Measurements from ENCODE around the gene NSMCE1. TPM values are rescaled to one million over a fixed set of nuclear protein-coding genes. Genes with fewer than 3 reads are reported as not detected.
A peak's percentile ranks its signal among the peaks of the same experiment; 100 is the strongest.
"Not testable (repeated sequence)": the region's sequence is repeated elsewhere in the genome, so short reads cannot be mapped to it uniquely, and the experiment has no call there.

Gene NSMCE1
- total and polyA plus RNA-seq, 7 experiments from 2014 or later: 45.5 to 220 (median 71.7) TPM

DNA sequence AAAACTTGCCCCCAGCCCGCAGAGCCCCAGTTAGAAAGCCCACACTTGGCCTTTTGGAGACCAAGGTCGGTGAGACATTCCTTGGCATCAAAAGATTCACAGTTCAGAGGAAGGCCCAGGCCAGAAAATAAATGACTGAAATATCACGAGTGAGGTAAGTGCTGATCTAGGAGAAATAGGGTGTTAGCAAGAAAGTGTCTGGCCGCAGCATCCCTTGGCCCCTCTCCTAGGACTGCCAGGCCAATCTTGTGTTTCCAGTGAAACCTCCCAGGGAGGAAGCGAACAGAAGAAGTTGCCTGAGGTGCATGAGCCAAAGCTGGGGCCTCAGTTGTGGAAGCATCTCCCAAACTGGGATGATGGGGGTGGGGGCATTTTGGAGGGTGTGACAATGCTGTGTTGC, 22.5 kb upstream of the NSMCE1 start:
- Histone ChIP-seq H3K4me3 (ENCODE audit: low read length) (no peak overlapping the region), H3K9me3 (ENCODE audit: control insufficient read depth in 2 of 3, low read length in 3 of 3) (no peaks in the 10 kb centered on the region), H3K4me1 (ENCODE audit: control insufficient read depth in 2 of 2, insufficient read depth in 2 of 2, low read length in 2 of 2) (peaks cover 0 to 30% of the 10 kb centered on the region in 2 donors), H3K27ac (ENCODE audit: low read depth, low read length) (no peak overlapping the region), H3K36me3 (ENCODE audit: control insufficient read depth in 2 of 3, insufficient read depth in 3 of 3, low read length in 3 of 3) (no peaks in the 10 kb centered on the region), H3K27me3 (ENCODE audit: control insufficient read depth in 2 of 2, insufficient read depth in 2 of 2, low read length in 2 of 2) (no peaks in the 10 kb centered on the region)
- Mint-ChIP-seq H3K27ac (peak overlapping the region; percentile 4 to 92 (median 76)), H3K9me3 (peaks cover 0 to 4% (median 0%) of the 10 kb centered on the region in 11 donors), H3K27me3 (no peaks in the 10 kb centered on the region), H3K4me3 (peak overlapping the region in 3 of 10 donors; percentile 29 to 61 (median 54)), H3K36me3 (peaks cover 0 to 27% (median 6%) of the 10 kb centered on the region in 5 donors), H3K4me1 (peaks cover 21 to 54% (median 49%) of the 10 kb centered on the region in 7 donors)
- ChIA-PET POLR2A (interaction anchor here (1.2 to 2.0 kb wide), 2 partner anchors 10 to 25 kb away, joined by 3 to 5 read pairs; no protein-coding TSS in a partner anchor), CTCF (no interaction called here)
- DNase-seq (no peak), ATAC-seq (no peak)
- intact Hi-C loops (cut with micrococcal nuclease): no loop called here

DNA sequence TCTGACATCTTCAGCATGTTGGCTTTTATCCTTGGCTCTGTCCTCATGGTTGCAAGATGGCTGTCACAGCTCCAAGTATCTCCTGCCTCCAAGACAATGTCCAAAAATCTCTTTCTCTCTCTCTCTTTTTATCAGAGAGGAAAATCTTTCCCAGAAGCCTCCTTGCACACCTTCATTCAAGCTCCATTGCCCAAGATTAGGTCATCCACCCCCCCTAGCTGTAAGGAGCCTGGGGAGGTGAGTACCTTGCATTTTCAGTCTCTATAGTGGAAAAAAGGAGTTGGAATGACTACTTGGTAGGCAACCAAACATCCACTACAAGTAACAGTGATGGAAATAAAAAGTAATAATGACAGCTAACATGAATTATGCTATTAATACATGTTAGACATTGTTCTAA, 22.0 kb upstream of the NSMCE1 start:
- ChIA-PET POLR2A (interaction anchor here (1.0 to 2.0 kb wide), 3 partner anchors 9 to 25 kb away, joined by 5 to 6 read pairs (median 5); no protein-coding TSS in a partner anchor), CTCF (interaction anchor here (0.6 to 1.0 kb wide), 2 partner anchors 9 to 111 kb away, joined by 3 to 5 read pairs; no protein-coding TSS in a partner anchor)
- Mint-ChIP-seq H3K9me3 (peaks cover 0 to 4% (median 0%) of the 10 kb centered on the region in 11 donors), H3K4me1 (peaks cover 24 to 57% (median 51%) of the 10 kb centered on the region in 7 donors), H3K36me3 (peaks cover 0 to 32% (median 6%) of the 10 kb centered on the region in 5 donors), H3K27ac (peak overlapping the region; percentile 44 to 96 (median 82)), H3K27me3 (no peaks in the 10 kb centered on the region), H3K4me3 (peak overlapping the region in 3 of 10 donors; percentile 40 to 70 (median 61))
- ATAC-seq (no peak), DNase-seq (no peak)
- Histone ChIP-seq H3K36me3 (ENCODE audit: control insufficient read depth in 2 of 3, insufficient read depth in 3 of 3, low read length in 3 of 3) (no peaks in the 10 kb centered on the region), H3K4me3 (ENCODE audit: low read length) (no peak overlapping the region), H3K27ac (ENCODE audit: low read depth, low read length) (peak overlapping the region; percentile 43), H3K9me3 (ENCODE audit: control insufficient read depth in 2 of 3, low read length in 3 of 3) (no peaks in the 10 kb centered on the region), H3K4me1 (ENCODE audit: control insufficient read depth in 2 of 2, insufficient read depth in 2 of 2, low read length in 2 of 2) (peaks cover 0 to 30% of the 10 kb centered on the region in 2 donors), H3K27me3 (ENCODE audit: control insufficient read depth in 2 of 2, insufficient read depth in 2 of 2, low read length in 2 of 2) (no peaks in the 10 kb centered on the region)
- intact Hi-C loops (cut with micrococcal nuclease): no loop called here

DNA sequence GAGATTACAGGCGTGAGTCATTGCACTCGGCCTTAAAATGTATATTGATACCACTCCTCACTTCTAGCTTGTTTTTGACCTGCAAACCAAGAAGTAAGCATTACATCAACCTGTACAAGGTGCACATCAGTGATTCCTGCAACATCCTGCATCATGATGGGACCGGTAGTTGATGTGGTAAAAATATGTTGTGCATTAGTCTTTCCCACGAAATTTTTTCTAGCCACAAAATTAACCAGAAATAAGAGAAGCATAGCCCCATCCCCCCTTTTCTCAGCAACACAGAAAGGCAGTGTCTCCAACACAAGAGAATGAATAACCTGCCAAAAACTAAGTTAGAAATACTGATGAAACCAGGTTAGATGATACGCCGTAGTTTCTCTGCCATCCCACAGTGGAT, 21.1 kb upstream of the NSMCE1 start:
- H3K27ac Mint-ChIP-seq: peak overlapping the region; percentile 65 to 96 (median 82)
- DNase-seq: peak in 6 of 9 donors; percentile 37 to 67 (median 44)
- ATAC-seq: peak; percentile 68

DNA sequence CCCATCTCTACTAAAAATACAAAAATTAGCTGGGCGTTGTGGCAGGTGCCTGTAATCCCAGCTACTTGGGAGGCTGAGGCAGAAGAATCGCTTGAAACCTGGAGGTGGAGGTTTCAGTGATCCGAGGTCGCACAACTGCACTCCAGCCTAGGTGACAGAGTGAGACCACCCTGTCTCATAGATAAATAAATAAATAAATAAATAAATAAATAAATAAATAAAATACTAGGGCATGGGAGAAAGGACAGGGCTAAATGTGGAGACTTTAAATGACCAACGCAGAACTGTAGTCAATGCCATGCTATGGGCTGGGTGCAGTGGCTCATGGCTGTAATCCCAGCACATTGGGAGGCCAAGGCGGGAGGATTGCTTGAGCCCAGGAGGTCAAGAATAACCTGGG, 19.7 kb upstream of the NSMCE1 start:
- Mint-ChIP-seq H3K36me3 (peaks cover 0 to 44% (median 9%) of the 10 kb centered on the region in 5 donors), H3K4me3 (peak overlapping the region in 2 of 10 donors; percentile 41 to 61), H3K27ac (peak overlapping the region in 3 of 9 donors; percentile 65 to 76 (median 73)), H3K4me1 (peaks cover 34 to 80% (median 73%) of the 10 kb centered on the region in 7 donors)
- intact Hi-C loops (cut with micrococcal nuclease): loop anchor here in 1 of 2 donors (2.0 kb wide), 1 partner anchor 14 kb away; no protein-coding TSS in a partner anchor
- H3K4me3 ChIP-seq (ENCODE audit: low read length); H3K27ac ChIP-seq (ENCODE audit: low read depth, low read length); DNase-seq; H3K36me3 ChIP-seq (ENCODE audit: control insufficient read depth in 2 of 3, insufficient read depth in 3 of 3, low read length in 3 of 3); H3K9me3 Mint-ChIP-seq; H3K27me3 ChIP-seq (ENCODE audit: control insufficient read depth in 2 of 2, insufficient read depth in 2 of 2, low read length in 2 of 2); CTCF ChIA-PET; ATAC-seq; H3K9me3 ChIP-seq (ENCODE audit: control insufficient read depth in 2 of 3, low read length in 3 of 3); H3K27me3 Mint-ChIP-seq: not testable (repeated sequence)
- peaks cover 0 to 39% of the 10 kb centered on the region in 2 donors for H3K4me1 ChIP-seq (ENCODE audit: control insufficient read depth in 2 of 2, insufficient read depth in 2 of 2, low read length in 2 of 2)
- POLR2A ChIA-PET: interaction anchor here (0.7 to 0.9 kb wide), 2 partner anchors 24 to 1212 kb away, joined by 3 read pairs; no protein-coding TSS in a partner anchor

More for the DNA sequence above, 21.1 kb upstream of the NSMCE1 start:
- ChIA-PET POLR2A (interaction anchor here (0.6 to 1.8 kb wide), 6 partner anchors 8 to 117 kb away, joined by 3 to 6 read pairs (median 4); no protein-coding TSS in a partner anchor), CTCF (interaction anchor here (0.6 to 1.0 kb wide), 2 partner anchors 8 to 27 kb away, joined by 3 to 5 read pairs; no protein-coding TSS in a partner anchor)
- Mint-ChIP-seq H3K4me1 (peaks cover 32 to 66% (median 60%) of the 10 kb centered on the region in 7 donors), H3K4me3 (peak overlapping the region; percentile 12 to 78 (median 55)), H3K9me3 (peaks cover 0 to 5% (median 0%) of the 10 kb centered on the region in 11 donors), H3K36me3 (peaks cover 0 to 36% (median 6%) of the 10 kb centered on the region in 5 donors), H3K27me3 (no peaks in the 10 kb centered on the region)
- Histone ChIP-seq H3K36me3 (ENCODE audit: control insufficient read depth in 2 of 3, insufficient read depth in 3 of 3, low read length in 3 of 3) (no peaks in the 10 kb centered on the region), H3K4me3 (ENCODE audit: low read length) (no peak overlapping the region), H3K9me3 (ENCODE audit: control insufficient read depth in 2 of 3, low read length in 3 of 3) (no peaks in the 10 kb centered on the region), H3K27ac (ENCODE audit: low read depth, low read length) (peak overlapping the region; percentile 8), H3K4me1 (ENCODE audit: control insufficient read depth in 2 of 2, insufficient read depth in 2 of 2, low read length in 2 of 2) (peaks cover 0 to 32% of the 10 kb centered on the region in 2 donors), H3K27me3 (ENCODE audit: control insufficient read depth in 2 of 2, insufficient read depth in 2 of 2, low read length in 2 of 2) (no peaks in the 10 kb centered on the region)
- intact Hi-C loops (cut with micrococcal nuclease): loop anchor here in 1 of 2 donors (2.0 kb wide), 1 partner anchor 15 kb away; no protein-coding TSS in a partner anchor

DNA sequence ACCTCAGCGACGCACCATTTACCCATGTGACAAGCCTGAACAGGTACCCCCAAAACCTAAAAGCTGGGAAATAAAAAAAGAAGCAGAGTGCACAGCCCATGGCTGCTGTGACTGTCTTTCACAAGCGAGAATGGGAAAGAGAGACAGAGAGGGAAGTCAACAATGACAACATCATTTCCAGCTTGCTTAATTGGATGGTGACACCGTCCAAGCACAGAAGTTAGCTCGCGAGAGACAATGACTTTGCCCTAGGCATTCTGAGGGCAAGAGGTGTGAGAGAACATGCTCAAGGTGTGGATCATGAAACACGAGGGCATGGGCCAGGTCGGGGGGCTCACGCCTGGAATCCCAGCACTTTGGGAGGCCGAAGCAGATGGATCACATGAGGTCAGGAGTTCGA, 19.3 kb upstream of the NSMCE1 start:
- no peaks in the 10 kb centered on the region for H3K9me3 ChIP-seq (ENCODE audit: control insufficient read depth in 2 of 3, low read length in 3 of 3)
- intact Hi-C loops (cut with micrococcal nuclease): loop anchor here in 1 of 2 donors (2.0 kb wide), 1 partner anchor 13 kb away; no protein-coding TSS in a partner anchor
- H3K27me3 ChIP-seq (ENCODE audit: control insufficient read depth in 2 of 2, insufficient read depth in 2 of 2, low read length in 2 of 2): no peaks in the 10 kb centered on the region
- H3K36me3 Mint-ChIP-seq: peaks cover 0 to 46% (median 9%) of the 10 kb centered on the region in 5 donors
- peaks cover 34 to 84% (median 74%) of the 10 kb centered on the region in 7 donors for H3K4me1 Mint-ChIP-seq
- DNase-seq (no peak), ATAC-seq (peak; percentile 31)
- no peak overlapping the region for H3K4me3 ChIP-seq (ENCODE audit: low read length)
- CTCF ChIA-PET: no interaction called here
- H3K4me1 ChIP-seq (ENCODE audit: control insufficient read depth in 2 of 2, insufficient read depth in 2 of 2, low read length in 2 of 2): peaks cover 0 to 39% of the 10 kb centered on the region in 2 donors
- H3K27me3 Mint-ChIP-seq: no peaks in the 10 kb centered on the region
- no peak overlapping the region for H3K27ac ChIP-seq (ENCODE audit: low read depth, low read length)
- peaks cover 0 to 6% (median 0%) of the 10 kb centered on the region in 11 donors for H3K9me3 Mint-ChIP-seq
- POLR2A ChIA-PET: interaction anchor here (0.7 to 1.2 kb wide), 4 partner anchors 11 to 1212 kb away, joined by 3 read pairs; no protein-coding TSS in a partner anchor
- H3K36me3 ChIP-seq (ENCODE audit: control insufficient read depth in 2 of 3, insufficient read depth in 3 of 3, low read length in 3 of 3): no peaks in the 10 kb centered on the region
- peak overlapping the region in 2 of 10 donors; percentile 35 to 54 for H3K4me3 Mint-ChIP-seq
- peak overlapping the region in 6 of 9 donors; percentile 21 to 74 (median 46) for H3K27ac Mint-ChIP-seq

DNA sequence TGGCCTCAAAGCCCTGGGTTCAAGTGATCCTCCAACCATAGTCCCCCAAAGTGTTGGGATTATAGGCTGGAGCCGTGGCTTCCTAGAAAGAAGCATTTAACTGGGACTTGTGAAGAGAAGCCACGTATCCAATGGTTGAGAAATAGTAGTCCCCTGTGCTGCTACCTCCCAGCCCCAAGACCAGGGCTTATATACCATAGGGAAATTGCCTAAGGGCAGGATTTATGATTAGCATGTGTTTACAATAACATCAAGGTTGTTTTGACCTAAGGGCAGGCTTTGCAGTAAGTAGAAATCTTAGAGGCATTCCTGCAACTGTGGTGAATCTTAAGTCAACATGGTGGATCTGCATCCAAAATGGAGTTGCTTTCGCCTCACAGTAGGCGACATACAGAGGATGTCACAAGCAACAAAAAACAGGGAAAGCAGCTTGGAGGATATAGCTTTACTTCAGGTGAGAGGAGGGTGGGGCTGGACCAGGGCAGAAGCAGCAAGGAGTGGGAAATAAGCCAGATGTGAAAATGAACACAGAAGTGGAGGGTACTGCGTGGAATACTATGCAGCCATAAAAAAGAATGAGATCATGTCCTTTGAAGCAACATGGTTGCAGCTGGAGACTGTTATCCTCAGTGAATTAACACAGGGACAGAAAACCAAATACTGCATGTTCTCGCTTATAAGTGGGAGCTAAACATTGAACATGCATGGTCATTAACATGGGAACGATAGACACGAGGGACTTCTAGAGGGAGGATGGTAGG, 18.7 kb upstream of the NSMCE1 start:
- Mint-ChIP-seq H3K9me3 (peaks cover 0 to 6% (median 0%) of the 10 kb centered on the region in 11 donors), H3K27me3 (no peaks in the 10 kb centered on the region), H3K36me3 (peaks cover 0 to 49% (median 9%) of the 10 kb centered on the region in 5 donors), H3K4me1 (peaks cover 38 to 90% (median 80%) of the 10 kb centered on the region in 7 donors), H3K27ac (peak overlapping the region in 7 of 9 donors; percentile 21 to 74 (median 46)), H3K4me3 (peak overlapping the region in 1 of 10 donors; percentile 35)
- no peak overlapping the region for H3K4me3 ChIP-seq (ENCODE audit: low read length)
- no peak for ATAC-seq
- H3K27ac ChIP-seq (ENCODE audit: low read depth, low read length): no peak overlapping the region
- H3K4me1 ChIP-seq (ENCODE audit: control insufficient read depth in 2 of 2, insufficient read depth in 2 of 2, low read length in 2 of 2): peaks cover 0 to 44% of the 10 kb centered on the region in 2 donors
- ChIA-PET CTCF (no interaction called here), POLR2A (interaction anchor here (0.6 to 1.2 kb wide), 5 partner anchors 11 to 88 kb away, joined by 3 to 5 read pairs (median 3); no protein-coding TSS in a partner anchor)
- H3K9me3 ChIP-seq (ENCODE audit: control insufficient read depth in 2 of 3, low read length in 3 of 3): no peaks in the 10 kb centered on the region
- intact Hi-C loops (cut with micrococcal nuclease): no loop called here
- no peaks in the 10 kb centered on the region for H3K36me3 ChIP-seq (ENCODE audit: control insufficient read depth in 2 of 3, insufficient read depth in 3 of 3, low read length in 3 of 3)
- H3K27me3 ChIP-seq (ENCODE audit: control insufficient read depth in 2 of 2, insufficient read depth in 2 of 2, low read length in 2 of 2): no peaks in the 10 kb centered on the region
- DNase-seq: no peak
